GM06990 (cell line): Measurements from ENCODE around the gene FZD10.

Experiments
- DNase-seq: peaks from one replicate; pipeline ENCODE4 v3.0.0-alpha.2; 2011; ENCODE audit not compliant: insufficient read length; ENCODE audit errors: extremely low read depth
- H3K27me3 ChIP-seq: replicated peaks from 2 replicates; pipeline ENCODE4 v1.6.0; 2011; ENCODE audit warnings: low read length; ENCODE audit not compliant: control insufficient read depth, insufficient read depth
- H3K36me3 ChIP-seq: 2 replicates; pipeline ENCODE4 v1.5.1; 2011; ENCODE audit warnings: low read length; ENCODE audit not compliant: control insufficient read depth, insufficient read depth
- H3K4me3 ChIP-seq: replicated peaks from 2 replicates; pipeline ENCODE4 v1.5.1; 2011; ENCODE audit warnings: low read depth, mild to moderate bottlenecking, control low read depth, low read length
- TF ChIP-seq, protein P1 (sequence below): IDR thresholded peaks from 2 replicates; pipeline ENCODE4 v1.5.1; 2011; ENCODE audit warnings: low read length, control low read depth, mild to moderate bottlenecking, inconsistent platforms; ENCODE audit not compliant: insufficient read depth, poor library complexity, severe bottlenecking

FZD10 gene

DNA sequence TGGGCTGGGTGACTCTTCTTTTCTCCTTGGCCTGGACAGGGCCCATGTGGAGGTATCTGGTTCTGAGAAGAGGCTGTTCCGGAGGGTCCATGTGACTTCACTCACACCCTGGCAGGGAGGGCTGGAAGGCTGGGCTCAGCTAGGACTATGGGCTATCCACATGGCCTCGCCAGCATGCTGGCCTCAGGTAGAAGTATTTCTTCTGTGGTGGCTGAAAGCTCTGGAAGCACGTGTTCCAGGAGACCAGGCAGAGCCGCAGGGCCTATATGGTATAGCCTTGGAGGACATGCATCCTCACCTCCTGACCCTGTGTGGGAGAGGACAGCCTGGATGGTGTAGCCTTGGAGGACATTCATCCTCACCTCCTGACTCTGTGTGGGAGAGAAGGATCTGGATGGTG lies 38.2 kb upstream of the FZD10 start:
- no peak for DNase-seq
- Histone ChIP-seq H3K36me3 (no peaks in the 10 kb centered on the region), H3K4me3 (no peak overlapping the region), H3K27me3 (no peaks in the 10 kb centered on the region)
- TF ChIP-seq, protein P1, sequence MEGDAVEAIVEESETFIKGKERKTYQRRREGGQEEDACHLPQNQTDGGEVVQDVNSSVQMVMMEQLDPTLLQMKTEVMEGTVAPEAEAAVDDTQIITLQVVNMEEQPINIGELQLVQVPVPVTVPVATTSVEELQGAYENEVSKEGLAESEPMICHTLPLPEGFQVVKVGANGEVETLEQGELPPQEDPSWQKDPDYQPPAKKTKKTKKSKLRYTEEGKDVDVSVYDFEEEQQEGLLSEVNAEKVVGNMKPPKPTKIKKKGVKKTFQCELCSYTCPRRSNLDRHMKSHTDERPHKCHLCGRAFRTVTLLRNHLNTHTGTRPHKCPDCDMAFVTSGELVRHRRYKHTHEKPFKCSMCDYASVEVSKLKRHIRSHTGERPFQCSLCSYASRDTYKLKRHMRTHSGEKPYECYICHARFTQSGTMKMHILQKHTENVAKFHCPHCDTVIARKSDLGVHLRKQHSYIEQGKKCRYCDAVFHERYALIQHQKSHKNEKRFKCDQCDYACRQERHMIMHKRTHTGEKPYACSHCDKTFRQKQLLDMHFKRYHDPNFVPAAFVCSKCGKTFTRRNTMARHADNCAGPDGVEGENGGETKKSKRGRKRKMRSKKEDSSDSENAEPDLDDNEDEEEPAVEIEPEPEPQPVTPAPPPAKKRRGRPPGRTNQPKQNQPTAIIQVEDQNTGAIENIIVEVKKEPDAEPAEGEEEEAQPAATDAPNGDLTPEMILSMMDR = no peak

DNA sequence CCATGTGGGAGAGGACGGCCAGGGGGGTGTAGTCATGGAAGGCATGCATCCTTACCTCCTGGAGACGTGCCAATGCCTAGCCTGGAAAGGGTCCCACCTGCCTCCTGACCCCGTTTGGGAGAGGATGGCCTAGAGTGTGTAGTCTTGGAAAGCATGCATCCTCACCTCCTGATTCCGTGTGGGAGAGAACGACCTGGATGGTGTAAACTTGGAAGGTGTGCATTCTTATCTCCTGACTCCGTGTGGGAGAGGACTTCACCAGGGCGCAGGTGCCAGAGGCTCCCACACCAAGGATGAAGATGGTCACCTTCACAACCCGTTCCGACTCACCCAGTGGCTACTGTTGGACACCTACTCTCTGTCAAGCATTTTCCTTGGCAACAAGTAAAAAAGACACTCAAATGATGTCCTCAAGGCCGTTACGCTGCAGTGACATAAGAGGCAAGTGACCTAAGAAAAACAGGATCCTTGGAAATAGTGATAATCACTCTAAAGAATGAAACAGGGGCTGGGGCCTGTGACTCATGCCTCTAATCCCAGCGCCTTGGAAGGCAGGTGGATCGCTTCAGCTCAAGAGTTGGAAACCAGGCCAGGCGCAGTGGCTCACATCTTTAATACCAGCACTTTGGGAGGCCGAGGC lies 37.5 kb upstream of the FZD10 start:
- Histone ChIP-seq H3K4me3 (no peak overlapping the region), H3K36me3 (no peaks in the 10 kb centered on the region), H3K27me3 (no peaks in the 10 kb centered on the region)
- no peak for DNase-seq
- TF ChIP-seq, protein P1 = no peak

DNA sequence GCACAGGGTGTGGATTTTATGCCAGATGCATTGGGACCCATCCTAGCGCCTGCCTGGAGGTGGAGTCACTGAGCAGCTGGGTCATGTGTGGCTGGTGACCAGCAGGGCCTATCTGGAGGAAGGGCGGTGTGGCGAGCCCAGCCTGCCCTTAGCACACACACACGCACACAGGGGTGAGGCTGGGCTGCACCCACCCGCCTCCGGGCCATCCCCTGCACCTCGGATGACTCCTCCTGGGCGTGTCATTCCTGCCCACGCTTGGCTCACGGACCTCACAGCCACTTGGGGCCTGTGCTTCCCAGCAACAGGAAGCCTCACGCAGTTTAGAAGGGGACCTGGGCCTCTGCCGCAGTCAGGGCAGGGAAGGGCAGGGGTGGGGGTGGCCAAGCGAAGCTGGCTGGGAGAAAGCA lies 36.2 kb upstream of the FZD10 start:
- Histone ChIP-seq H3K4me3 (no peak overlapping the region), H3K36me3 (no peaks in the 10 kb centered on the region), H3K27me3 (no peaks in the 10 kb centered on the region)
- no peak for DNase-seq
- TF ChIP-seq, protein P1 = no peak

DNA sequence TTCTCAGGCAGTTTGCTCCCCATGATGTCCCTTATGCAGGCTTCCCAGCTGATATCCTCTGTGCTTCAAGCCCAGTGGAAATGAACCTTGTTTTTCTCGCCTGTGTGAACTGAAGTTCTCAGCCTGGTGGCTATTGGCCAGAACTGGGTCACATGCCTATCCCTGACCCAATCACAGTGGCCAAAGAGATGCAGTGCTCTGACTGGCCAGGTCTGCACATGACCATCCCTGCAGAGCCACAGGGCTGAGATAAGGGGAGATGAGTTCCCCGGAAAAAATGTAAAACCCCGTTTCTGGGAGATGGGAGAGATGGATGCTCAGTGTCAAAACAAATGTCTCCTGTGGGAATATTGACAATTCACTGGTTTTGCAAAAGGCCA lies 34.7 kb upstream of the FZD10 start:
- TF ChIP-seq, protein P1 = no peak
- no peak for DNase-seq
- Histone ChIP-seq H3K27me3 (no peaks in the 10 kb centered on the region), H3K4me3 (no peak overlapping the region), H3K36me3 (no peaks in the 10 kb centered on the region)

DNA sequence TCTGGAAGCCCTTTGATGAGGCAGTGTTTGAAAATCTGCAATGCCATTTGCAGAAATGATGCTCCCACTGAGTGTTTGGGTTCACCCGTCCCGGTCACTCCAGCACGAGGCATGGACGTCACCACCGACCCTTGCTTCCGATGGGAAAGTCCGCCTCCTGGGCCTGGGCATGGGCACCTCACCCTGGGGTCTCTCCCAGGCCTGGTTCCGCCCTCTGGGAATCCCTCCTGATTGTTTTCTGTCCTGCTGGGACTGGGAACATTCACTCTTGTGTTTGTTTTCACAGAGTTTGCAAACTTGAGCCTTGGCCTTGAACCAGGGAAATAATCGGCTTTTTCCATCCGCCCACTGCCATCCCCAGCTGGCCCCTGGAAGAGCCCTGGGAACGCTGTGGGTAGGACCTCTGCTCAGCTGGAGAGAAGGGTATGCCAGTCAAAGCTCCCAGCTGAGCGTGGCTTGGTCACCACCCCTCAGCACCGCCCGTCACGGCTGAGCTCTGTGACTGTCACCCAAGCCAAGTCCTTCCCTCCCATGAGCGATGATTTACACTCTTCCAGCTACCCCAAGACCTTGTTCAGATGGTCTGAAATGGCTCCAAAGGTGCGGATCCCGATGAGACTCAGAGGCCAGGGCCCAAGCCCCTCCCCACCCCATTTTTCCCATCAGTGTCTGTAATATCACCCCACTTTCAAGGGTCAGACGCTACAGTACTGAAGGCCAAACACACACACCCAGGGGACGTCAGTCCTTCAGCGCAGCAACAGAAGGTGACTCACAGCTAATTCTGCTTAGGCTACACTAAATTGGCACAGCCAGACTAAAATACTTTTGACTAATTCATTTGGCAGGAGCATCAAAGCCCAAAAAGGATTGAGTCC lies 34.1 kb upstream of the FZD10 start:
- H3K36me3 ChIP-seq = no peaks in the 10 kb centered on the region
- H3K4me3 ChIP-seq = no peak overlapping the region
- DNase-seq = no peak
- no peaks in the 10 kb centered on the region for H3K27me3 ChIP-seq
- TF ChIP-seq, protein P1 = no peak
